ENCODE data around the gene LZTFL1.

The LZTFL1 gene

GRCh38 chr3:45841757-45842491 is at the start of gene LZTFL1:
Gene LZTFL1 (minus strand): TSS chr3:45842119. CDS start chr3:45841991, 128 bp downstream.
- Histone ChIP-seq H3K27me3 (ENCODE audit: low read depth, low read length) (no peaks in the 10 kb centered on the region), H3K4me1 (ENCODE audit: control insufficient read depth in 1 of 2, insufficient read depth in 2 of 2, low read length in 2 of 2) (peaks cover 0 to 8% of the 10 kb centered on the region in 2 donors), H3K4me3 (ENCODE audit: low read depth in 1 of 2, low read length in 2 of 2) (peak within 1 kb of the TSS; percentile 80 to 100), H3K9me3 (ENCODE audit: control insufficient read depth in 1 of 2, low read length in 2 of 2) (no peaks in the 10 kb centered on the region), H3K27ac (ENCODE audit: low read length) (no peak within 1 kb of the TSS), H3K36me3 (ENCODE audit: control insufficient read depth in 1 of 2, insufficient read depth in 2 of 2, low read length in 2 of 2) (peaks cover 0 to 4% of the 10 kb centered on the region in 2 donors)

GRCh38 chr3:45890405-45890804 is 48.5 kb upstream of the LZTFL1 start:
- Histone ChIP-seq H3K4me3 (ENCODE audit: low read depth in 1 of 2, low read length in 2 of 2) (no peak overlapping the region), H3K27me3 (ENCODE audit: low read depth, low read length) (no peaks in the 10 kb centered on the region), H3K4me1 (ENCODE audit: control insufficient read depth in 1 of 2, insufficient read depth in 2 of 2, low read length in 2 of 2) (no peaks in the 10 kb centered on the region), H3K27ac (ENCODE audit: low read length) (no peak overlapping the region), H3K9me3 (ENCODE audit: control insufficient read depth in 1 of 2, low read length in 2 of 2) (no peaks in the 10 kb centered on the region), H3K36me3 (ENCODE audit: control insufficient read depth in 1 of 2, insufficient read depth in 2 of 2, low read length in 2 of 2) (no peaks in the 10 kb centered on the region)

- Histone ChIP-seq H3K27ac (ENCODE audit: low read length) (no peak overlapping the region), H3K9me3 (ENCODE audit: control insufficient read depth in 1 of 2, low read length in 2 of 2) (no peaks in the 10 kb centered on the region), H3K4me1 (ENCODE audit: control insufficient read depth in 1 of 2, insufficient read depth in 2 of 2, low read length in 2 of 2) (no peaks in the 10 kb centered on the region), H3K36me3 (ENCODE audit: control insufficient read depth in 1 of 2, insufficient read depth in 2 of 2, low read length in 2 of 2) (no peaks in the 10 kb centered on the region), H3K4me3 (ENCODE audit: low read depth in 1 of 2, low read length in 2 of 2) (no peak overlapping the region), H3K27me3 (ENCODE audit: low read depth, low read length) (no peaks in the 10 kb centered on the region)
These were observed 47.4 kb upstream of the LZTFL1 start for GRCh38 chr3:45889337-45889736.

GRCh38 chr3:45887759-45888511 is 46.0 kb upstream of the LZTFL1 start:
- Histone ChIP-seq H3K36me3 (ENCODE audit: control insufficient read depth in 1 of 2, insufficient read depth in 2 of 2, low read length in 2 of 2) (no peaks in the 10 kb centered on the region), H3K4me3 (ENCODE audit: low read depth in 1 of 2, low read length in 2 of 2) (no peak overlapping the region), H3K4me1 (ENCODE audit: control insufficient read depth in 1 of 2, insufficient read depth in 2 of 2, low read length in 2 of 2) (no peaks in the 10 kb centered on the region), H3K27ac (ENCODE audit: low read length) (no peak overlapping the region), H3K27me3 (ENCODE audit: low read depth, low read length) (no peaks in the 10 kb centered on the region), H3K9me3 (ENCODE audit: control insufficient read depth in 1 of 2, low read length in 2 of 2) (no peaks in the 10 kb centered on the region)

GRCh38 chr3:45887285-45887684 is 45.4 kb upstream of the LZTFL1 start:
- H3K4me1 ChIP-seq (ENCODE audit: control insufficient read depth in 1 of 2, insufficient read depth in 2 of 2, low read length in 2 of 2): no peaks in the 10 kb centered on the region
- H3K27me3 ChIP-seq (ENCODE audit: low read depth, low read length): no peaks in the 10 kb centered on the region
- H3K4me3 ChIP-seq (ENCODE audit: low read depth in 1 of 2, low read length in 2 of 2): no peak overlapping the region
- no peaks in the 10 kb centered on the region for H3K9me3 ChIP-seq (ENCODE audit: control insufficient read depth in 1 of 2, low read length in 2 of 2)
- no peak overlapping the region for H3K27ac ChIP-seq (ENCODE audit: low read length)
- H3K36me3 ChIP-seq (ENCODE audit: control insufficient read depth in 1 of 2, insufficient read depth in 2 of 2, low read length in 2 of 2): no peaks in the 10 kb centered on the region

- Histone ChIP-seq H3K27ac (ENCODE audit: low read length) (no peak within 1 kb of the TSS), H3K9me3 (ENCODE audit: control insufficient read depth in 1 of 2, low read length in 2 of 2) (no peaks in the 10 kb centered on the region), H3K27me3 (ENCODE audit: low read depth, low read length) (no peaks in the 10 kb centered on the region), H3K4me1 (ENCODE audit: control insufficient read depth in 1 of 2, insufficient read depth in 2 of 2, low read length in 2 of 2) (no peaks in the 10 kb centered on the region), H3K36me3 (ENCODE audit: control insufficient read depth in 1 of 2, insufficient read depth in 2 of 2, low read length in 2 of 2) (no peaks in the 10 kb centered on the region), H3K4me3 (ENCODE audit: low read depth in 1 of 2, low read length in 2 of 2) (no peak within 1 kb of the TSS)
These were observed 44.2 kb upstream of the LZTFL1 start, which contains the start of gene CCR9 for GRCh38 chr3:45885979-45886705. Gene CCR9 (plus strand): TSS chr3:45886543. CDS start chr3:45894934, 8,391 bp downstream.

- Histone ChIP-seq H3K4me1 (ENCODE audit: control insufficient read depth in 1 of 2, insufficient read depth in 2 of 2, low read length in 2 of 2) (no peaks in the 10 kb centered on the region), H3K9me3 (ENCODE audit: control insufficient read depth in 1 of 2, low read length in 2 of 2) (no peaks in the 10 kb centered on the region), H3K4me3 (ENCODE audit: low read depth in 1 of 2, low read length in 2 of 2) (no peak overlapping the region), H3K27me3 (ENCODE audit: low read depth, low read length) (no peaks in the 10 kb centered on the region), H3K27ac (ENCODE audit: low read length) (no peak overlapping the region), H3K36me3 (ENCODE audit: control insufficient read depth in 1 of 2, insufficient read depth in 2 of 2, low read length in 2 of 2) (no peaks in the 10 kb centered on the region)
These were observed 42.7 kb upstream of the LZTFL1 start for GRCh38 chr3:45884368-45885201.

- Histone ChIP-seq H3K27me3 (ENCODE audit: low read depth, low read length) (no peaks in the 10 kb centered on the region), H3K27ac (ENCODE audit: low read length) (no peak overlapping the region), H3K4me1 (ENCODE audit: control insufficient read depth in 1 of 2, insufficient read depth in 2 of 2, low read length in 2 of 2) (no peaks in the 10 kb centered on the region), H3K36me3 (ENCODE audit: control insufficient read depth in 1 of 2, insufficient read depth in 2 of 2, low read length in 2 of 2) (no peaks in the 10 kb centered on the region), H3K9me3 (ENCODE audit: control insufficient read depth in 1 of 2, low read length in 2 of 2) (no peaks in the 10 kb centered on the region), H3K4me3 (ENCODE audit: low read depth in 1 of 2, low read length in 2 of 2) (no peak overlapping the region)
These were observed 39.4 kb upstream of the LZTFL1 start for GRCh38 chr3:45881078-45882022.

GRCh38 chr3:45880725-45881077 is 38.8 kb upstream of the LZTFL1 start:
- Histone ChIP-seq H3K27me3 (ENCODE audit: low read depth, low read length) (no peaks in the 10 kb centered on the region), H3K4me1 (ENCODE audit: control insufficient read depth in 1 of 2, insufficient read depth in 2 of 2, low read length in 2 of 2) (no peaks in the 10 kb centered on the region), H3K4me3 (ENCODE audit: low read depth in 1 of 2, low read length in 2 of 2) (no peak overlapping the region), H3K36me3 (ENCODE audit: control insufficient read depth in 1 of 2, insufficient read depth in 2 of 2, low read length in 2 of 2) (no peaks in the 10 kb centered on the region), H3K9me3 (ENCODE audit: control insufficient read depth in 1 of 2, low read length in 2 of 2) (no peaks in the 10 kb centered on the region), H3K27ac (ENCODE audit: low read length) (no peak overlapping the region)

- H3K36me3 ChIP-seq (ENCODE audit: control insufficient read depth in 1 of 2, insufficient read depth in 2 of 2, low read length in 2 of 2): no peaks in the 10 kb centered on the region
- no peaks in the 10 kb centered on the region for H3K4me1 ChIP-seq (ENCODE audit: control insufficient read depth in 1 of 2, insufficient read depth in 2 of 2, low read length in 2 of 2)
- H3K4me3 ChIP-seq (ENCODE audit: low read depth in 1 of 2, low read length in 2 of 2): no peak overlapping the region
- H3K9me3 ChIP-seq (ENCODE audit: control insufficient read depth in 1 of 2, low read length in 2 of 2): no peaks in the 10 kb centered on the region
- no peaks in the 10 kb centered on the region for H3K27me3 ChIP-seq (ENCODE audit: low read depth, low read length)
- H3K27ac ChIP-seq (ENCODE audit: low read length): no peak overlapping the region
These were observed 36.2 kb upstream of the LZTFL1 start for GRCh38 chr3:45878124-45878523.

All from muscle layer of duodenum (tissue), 2 donors.